ENCODE data around the gene CCNQ.

CCNQ gene

GRCh38 chrX:153598541-153599191 lies at the start of gene CCNQ:
CCNQ (minus strand) TSS chrX:153599139; CDS start chrX:153599073, 66 bp downstream.
- DNase-seq: peak; percentile 9

DNA sequence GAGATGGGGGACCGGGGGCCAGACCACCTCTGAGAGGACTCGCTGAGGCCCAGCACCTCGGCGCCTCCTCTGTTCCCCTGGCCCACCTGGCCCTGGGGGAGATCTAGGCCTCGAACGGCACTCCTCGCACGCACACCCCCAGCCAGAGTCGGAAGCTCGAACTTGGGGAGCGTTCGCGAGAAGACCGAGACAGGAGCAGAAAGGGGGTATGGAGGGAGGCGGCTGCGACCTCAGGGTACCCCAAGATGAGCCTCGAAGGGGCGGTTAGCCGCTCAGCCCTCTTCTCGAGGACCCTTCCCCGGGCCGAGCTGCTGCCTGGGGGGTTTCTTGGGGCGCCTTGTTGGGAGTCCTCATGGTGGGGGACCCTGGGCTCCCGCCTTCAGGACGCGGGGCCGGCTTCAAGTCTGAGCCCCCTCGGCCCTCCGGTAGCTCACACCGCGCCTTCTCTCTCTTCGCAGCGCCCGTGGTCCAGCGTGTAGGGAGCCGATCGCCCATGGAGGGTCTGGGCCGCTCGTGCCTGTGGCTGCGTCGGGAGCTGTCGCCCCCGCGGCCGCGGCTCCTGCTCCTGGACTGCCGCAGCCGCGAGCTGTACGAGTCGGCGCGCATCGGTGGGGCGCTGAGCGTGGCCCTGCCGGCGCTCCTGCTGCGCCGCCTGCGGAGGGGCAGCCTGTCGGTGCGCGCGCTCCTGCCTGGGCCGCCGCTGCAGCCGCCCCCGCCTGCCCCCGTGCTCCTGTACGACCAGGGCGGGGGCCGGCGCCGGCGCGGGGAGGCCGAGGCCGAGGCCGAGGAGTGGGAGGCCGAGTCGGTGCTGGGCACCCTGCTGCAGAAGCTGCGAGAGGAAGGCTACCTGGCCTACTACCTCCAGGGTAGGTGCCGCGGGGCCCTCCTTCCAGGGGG lies 48.8 kb upstream of the CCNQ start:
- no peak for DNase-seq

DNA sequence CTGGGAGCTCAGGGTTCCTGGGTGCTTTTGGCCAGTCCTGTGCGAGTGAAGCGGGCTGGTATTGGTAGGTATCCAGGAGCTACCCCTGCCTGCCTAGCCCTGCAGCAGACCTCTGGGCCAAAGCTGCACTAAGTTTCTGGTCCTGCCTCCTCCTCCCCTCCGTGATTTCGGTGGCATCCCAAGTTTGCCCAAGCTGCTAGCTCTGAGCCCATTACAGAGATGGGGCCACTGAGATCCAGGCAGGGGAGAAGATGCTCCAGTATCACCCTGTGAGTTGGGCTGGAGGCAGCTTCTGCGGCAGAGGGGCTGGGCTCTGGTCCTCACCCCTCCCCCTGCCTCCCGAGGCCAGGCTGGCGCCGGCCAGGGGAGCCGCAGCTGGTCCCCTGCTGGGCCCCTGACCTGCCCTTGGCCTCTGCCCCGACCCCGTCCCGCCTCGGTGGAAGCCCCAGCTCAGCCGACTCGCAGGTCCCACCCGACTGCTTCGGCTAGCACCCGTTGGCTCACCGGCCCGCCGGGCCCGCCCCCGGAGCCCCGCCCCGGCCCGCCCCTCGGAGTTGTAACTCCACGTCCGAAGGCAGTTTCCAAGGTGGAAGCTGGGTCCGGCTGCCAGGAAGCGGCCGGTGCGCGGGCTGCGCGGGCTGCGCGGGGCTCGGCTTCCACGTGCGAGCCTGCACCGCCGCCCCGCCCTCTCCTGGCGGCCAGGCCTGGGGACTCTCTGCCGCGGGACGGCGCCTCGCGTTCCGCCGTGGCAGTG lies 47.9 kb upstream of the CCNQ start, which contains the start of gene DUSP9:
DUSP9 (plus strand) TSS at position 584 of the 754 bp plus-strand sequence. CDS start 751 bp downstream, outside the sequence.
- peak; percentile 21 for DNase-seq

- DNase-seq: no peak
These were observed 47.1 kb upstream of the CCNQ start for GRCh38 chrX:153645921-153646488.

DNA sequence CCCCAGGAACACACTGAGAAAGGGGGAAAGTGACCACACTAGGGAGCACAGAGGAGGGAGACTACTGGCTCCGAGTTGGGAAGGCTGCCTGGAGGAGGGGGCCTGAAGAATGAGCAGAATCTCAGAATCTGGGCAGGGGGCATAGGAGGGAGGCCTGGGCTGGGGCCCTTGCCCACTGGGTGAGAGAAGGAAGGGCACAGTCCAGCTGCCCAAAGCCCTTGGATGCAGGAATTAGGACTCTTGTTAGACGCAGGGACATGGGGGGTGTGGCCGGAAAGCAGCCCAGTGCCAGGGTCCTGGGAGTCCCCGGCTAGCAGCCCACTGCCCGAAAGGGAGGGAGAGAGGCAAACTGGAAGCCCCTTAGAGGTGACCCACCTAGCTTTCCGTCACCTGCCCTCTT lies 46.2 kb upstream of the CCNQ start:
- no peak for DNase-seq

DNA sequence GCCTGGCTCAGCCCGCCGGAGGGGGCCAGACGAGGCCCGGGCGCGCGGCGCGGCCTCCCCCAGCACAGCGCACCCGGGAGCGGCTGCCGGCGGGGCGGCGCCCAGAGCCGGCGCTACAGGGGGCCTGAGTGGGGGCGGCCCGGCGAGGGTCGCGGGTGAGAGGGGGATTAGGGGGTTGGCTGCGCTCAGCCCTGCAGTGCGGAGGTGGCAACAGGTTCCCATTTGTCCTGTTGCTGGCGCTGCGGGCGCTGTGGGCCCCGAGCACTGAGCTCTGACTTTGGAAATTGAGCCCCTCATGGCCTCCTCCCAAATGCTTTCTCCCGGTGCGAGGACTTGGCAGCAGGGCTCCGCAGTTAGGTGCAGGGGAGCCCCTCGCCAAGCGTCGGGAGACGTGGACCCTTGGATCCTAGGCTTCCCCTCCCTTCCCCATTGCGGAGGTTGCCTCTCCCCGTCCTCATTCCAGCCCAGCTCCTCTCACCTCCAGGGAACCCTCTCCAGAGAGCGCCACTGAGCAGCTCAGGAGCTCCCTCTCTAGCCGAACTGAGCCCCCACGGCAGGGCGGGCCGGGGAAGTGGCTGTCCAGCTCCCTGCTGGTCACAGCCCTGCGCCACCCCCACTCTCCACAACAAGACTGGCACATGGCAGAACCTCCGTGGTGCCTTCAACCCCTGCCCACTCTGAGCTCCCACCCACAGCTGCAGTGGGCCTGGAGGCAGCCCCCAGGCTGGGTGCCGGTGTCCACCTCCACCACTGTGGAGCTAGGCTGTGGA lies 45.6 kb upstream of the CCNQ start:
- DNase-seq: no peak

GRCh38 chrX:153643431-153644351 lies 44.8 kb upstream of the CCNQ start:
- DNase-seq: no peak

GRCh38 chrX:153642655-153643430 lies 43.9 kb upstream of the CCNQ start:
- DNase-seq: no peak

DNA sequence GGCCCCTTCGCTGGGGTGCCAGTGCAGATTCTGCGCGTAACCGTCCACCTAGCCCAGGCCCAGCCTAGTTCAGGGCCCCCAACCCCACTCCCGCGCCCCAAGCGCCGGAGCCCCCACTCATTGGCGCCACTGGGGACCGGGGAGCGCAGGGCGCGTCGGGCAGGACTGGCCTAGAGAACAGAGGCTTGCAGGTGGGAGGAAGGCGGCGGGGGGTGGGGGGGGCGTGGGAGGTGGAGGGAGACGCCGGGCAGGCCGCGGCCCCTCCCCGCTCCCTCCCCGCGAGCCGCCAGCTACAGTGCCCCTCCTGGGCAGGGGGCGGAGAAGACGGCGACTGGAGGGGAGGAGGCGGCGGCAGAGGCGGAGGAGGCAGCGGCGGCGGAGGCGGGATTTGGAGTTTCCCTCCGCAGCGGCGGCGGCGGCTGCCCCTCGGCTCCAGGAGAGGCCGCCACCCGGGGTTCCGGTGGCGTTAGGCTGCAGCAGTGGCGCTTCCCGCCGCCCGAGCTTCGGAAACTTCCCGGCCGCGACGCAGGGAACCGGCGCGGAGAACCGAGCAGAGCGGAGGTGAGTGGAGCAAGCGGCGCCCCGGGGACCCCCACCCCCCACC lies 43.2 kb upstream of the CCNQ start:
- no peak for DNase-seq

- no peak for DNase-seq
These were observed 42.7 kb upstream of the CCNQ start for GRCh38 chrX:153641627-153642026.

DNA sequence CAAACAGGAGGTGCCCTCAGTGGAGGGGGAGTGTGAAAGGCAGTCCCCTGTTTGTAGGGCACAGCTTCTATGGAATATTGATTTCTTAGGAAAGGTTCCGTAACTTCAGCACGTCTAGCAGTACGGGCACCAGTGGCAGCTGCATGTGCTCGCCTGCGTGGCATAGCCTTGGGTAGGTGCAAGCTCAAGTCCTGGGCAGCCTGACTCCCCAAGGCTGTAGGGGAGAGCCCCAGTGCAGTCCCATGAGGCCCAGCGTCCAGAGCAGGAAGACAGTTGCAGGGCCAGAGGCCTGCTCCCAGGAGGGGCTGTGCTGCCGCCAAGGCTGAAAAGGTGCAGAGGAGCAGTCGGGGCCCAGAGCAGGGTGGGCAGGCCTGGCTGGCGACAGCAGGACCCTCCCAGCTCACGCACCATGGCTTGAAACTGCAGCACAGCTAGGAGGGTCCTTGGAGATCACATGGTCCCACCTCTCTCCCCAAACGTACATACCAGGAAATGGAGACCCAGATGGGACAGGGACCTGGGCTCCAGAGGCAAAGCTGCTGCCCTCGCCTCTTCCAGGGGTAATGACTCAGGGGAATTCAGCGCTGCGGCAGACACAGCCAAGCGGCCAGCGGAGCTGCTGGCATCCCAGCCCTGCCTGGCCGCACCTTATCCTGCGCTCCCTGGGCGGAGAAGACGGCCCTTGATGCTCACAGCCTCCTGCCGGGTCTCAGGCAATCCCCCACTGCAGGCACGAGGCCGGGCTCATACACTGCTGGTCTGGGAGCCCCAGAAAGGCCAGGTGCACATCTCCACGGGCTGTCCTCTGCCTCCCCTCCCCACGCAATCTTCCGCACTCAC lies 42.0 kb upstream of the CCNQ start:
- DNase-seq: no peak

DNA sequence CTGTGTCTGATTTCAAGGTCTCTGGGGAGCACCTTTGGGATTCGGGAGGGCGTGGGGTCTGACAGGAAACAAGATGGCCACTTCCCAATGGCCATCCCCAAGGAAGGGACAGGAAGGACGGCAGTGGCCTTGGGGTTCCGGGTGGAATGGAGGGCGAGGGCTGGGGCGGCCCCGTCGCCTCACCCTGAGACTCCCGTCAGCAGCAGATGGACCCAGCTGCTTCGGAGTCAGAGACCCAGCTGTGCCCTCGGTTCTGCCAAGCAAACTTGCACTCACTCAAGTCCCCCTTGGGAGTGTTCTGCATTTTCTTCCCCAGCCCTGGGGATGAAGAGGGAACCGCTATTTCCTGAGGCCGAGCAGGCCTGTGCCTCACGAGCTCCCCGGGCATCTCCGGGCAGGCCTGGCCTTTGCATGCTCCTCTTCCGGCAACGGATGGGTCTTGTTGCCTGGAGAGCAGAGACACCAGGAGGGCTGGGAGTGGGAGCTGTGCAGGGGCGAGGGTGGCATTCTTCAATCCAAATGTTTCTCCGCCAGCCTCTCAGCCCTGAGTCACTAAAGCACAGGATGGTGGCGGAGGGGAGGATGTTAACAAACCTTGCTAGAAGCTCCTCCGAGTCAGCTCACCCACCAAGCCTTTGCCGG lies 41.2 kb upstream of the CCNQ start:
- DNase-seq: no peak

DNA sequence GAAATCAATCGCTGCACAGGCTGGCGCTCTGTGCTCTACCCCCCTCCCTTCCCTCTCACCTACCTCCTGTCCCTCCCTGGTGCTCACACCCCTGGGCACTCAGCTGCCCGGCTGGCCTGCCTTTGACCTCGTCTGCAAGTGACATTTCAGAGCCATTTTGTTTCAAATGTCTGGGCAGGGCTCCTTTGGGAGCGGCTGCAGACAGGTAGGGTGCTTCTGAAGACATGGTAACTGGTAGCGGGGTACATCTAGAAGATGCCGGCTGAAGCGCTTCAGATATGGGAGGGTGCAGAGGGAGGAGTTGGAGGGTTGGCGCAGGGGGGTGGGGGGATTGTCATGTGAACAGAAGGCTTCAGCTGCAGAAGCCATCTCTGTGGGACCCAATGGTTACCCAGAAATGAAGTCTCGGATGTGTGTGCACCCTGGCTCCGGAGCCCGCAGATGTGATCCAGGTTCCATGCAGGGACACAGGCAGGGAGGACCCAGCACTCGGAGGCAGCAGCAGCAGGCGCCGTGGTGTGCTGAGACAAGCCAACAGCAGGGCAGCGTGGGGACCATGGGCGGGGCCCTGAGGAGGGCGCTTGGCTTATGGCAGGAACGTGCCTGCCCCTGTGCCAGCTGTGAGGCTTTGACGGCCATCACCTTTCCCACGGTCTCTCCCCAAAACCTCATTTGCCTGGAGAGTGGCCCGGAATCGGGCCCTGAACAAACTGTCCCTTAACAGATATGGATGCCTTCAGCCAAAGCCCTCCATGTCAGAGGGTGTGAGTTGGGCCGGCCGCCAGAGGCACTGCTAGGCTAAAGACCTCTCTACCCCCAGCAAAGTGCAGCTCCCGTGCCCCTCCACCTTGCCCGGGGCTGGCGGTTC lies 40.5 kb upstream of the CCNQ start:
- DNase-seq: no peak

GRCh38 chrX:153638436-153639176 lies 39.7 kb upstream of the CCNQ start:
- no peak for DNase-seq

- no peak for DNase-seq
These were observed 39.1 kb upstream of the CCNQ start for GRCh38 chrX:153638041-153638371.

DNA sequence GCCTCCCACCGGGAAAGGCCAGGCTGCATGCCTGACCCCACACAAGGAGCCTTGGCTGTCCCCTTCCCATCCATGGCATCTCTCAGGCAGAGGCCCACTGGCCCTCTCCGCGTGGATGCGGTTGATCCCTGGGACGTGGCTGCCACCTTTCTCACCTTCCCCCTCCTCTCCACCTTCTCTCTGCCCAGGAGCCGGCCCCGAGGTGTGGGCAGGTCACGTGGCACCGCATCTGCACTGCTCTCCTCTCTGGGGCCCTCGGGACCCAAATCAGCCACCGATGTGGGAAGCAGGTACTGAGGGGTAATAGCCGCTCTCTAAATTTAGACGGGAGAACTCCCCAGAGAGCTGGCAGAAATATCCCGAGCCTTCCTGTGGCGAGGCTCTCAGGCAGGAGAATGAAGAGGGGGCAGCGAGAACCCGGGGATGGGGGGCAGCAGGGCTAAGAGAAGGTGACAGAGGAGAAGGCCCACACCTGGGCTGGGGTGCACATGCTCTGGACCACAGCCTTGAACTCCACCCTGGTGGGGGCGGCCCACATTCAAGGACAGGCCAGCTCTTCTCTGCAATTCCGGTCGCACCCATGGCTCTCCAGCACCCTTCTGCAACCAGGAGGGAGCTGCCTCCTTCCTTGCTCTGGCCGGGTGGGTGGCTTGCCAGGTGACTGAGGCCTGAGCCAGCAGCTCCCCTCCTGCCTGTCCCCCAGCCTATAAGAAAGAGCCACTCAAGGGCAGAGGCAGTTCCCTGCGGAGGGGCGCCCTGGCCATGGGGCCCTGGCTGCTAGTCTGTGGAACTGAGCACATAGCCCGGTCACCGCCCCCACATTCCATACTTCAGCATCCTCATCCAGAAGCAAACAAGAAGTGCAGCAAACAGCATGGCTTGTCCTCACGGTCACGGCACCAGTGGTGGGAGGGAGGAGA lies 38.4 kb upstream of the CCNQ start:
- DNase-seq: no peak
